B cell (primary cell): Measurements from ENCODE around the gene POLL.

Experiments used
- EZH2 ChIP-seq: IDR thresholded peaks from 2 replicates; pipeline ENCODE4 v1.6.1; 2012; ENCODE audit warnings: borderline replicate concordance, low read depth, mild to moderate bottlenecking, moderate library complexity, low read length; ENCODE audit not compliant: insufficient read depth, poor library complexity, severe bottlenecking
- TF ChIP-seq, protein P1 (sequence below): fragments of 200-600 bp; IDR thresholded peaks from one replicate; pipeline ENCODE4 v1.8.0; 2022; ENCODE audit warnings: antibody characterized with exemption, mild to moderate bottlenecking

DNA sequence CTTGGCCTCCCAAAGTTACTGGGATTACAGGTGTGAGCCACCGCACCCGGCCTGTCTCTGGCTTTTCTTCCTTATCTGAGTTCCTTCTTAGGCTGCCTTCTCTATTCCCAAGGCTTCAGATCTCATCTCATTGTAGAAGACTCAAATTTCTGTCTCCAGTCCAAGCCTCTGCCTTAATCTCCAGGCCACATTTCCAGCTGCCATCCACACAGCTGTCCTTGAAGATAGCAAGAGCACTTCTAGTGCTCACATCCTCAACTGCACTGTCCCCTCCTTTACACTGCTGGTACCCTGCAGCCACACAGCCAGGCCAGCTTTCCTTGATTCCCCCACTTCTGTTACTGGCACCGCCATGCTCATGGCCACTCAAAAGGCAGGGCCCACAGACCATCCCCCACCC is 35.6 kb downstream of the POLL start:
- TF ChIP-seq, protein P1, sequence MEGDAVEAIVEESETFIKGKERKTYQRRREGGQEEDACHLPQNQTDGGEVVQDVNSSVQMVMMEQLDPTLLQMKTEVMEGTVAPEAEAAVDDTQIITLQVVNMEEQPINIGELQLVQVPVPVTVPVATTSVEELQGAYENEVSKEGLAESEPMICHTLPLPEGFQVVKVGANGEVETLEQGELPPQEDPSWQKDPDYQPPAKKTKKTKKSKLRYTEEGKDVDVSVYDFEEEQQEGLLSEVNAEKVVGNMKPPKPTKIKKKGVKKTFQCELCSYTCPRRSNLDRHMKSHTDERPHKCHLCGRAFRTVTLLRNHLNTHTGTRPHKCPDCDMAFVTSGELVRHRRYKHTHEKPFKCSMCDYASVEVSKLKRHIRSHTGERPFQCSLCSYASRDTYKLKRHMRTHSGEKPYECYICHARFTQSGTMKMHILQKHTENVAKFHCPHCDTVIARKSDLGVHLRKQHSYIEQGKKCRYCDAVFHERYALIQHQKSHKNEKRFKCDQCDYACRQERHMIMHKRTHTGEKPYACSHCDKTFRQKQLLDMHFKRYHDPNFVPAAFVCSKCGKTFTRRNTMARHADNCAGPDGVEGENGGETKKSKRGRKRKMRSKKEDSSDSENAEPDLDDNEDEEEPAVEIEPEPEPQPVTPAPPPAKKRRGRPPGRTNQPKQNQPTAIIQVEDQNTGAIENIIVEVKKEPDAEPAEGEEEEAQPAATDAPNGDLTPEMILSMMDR = no peak
- no peak for TF ChIP-seq EZH2
